ENCODE data around the gene FCER1A.

DNA sequence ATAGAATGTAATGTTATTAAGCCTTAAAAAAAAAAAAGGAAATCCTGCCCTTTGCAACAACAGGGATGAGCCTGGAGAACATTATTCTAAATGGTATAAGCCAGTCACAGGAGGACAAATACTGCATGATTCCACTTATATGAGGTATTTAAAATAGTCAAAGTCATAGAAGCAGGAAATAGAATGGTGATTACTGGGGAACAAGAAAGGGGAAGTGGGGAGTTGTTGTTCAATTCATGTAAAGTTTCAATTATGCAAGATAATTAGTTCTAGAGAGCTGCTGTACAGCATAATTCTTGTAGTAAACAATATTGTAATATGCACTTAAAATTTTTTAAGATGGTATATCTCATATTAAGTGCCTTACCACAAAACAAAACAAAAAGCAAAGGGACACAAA is 13.2 kb downstream of the FCER1A start:
- TF ChIP-seq YY1 (IDR thresholded peaks at IDR 0.05; ENCODE audit: insufficient read depth, insufficient read length): no peak
- no peak for TF ChIP-seq ZNF274 (IDR thresholded peaks at IDR 0.05; ENCODE audit: low read depth, low read length)
- TF ChIP-seq SUZ12 (IDR thresholded peaks at IDR 0.05; ENCODE audit: extremely low read depth, insufficient read depth, insufficient read length): no peak
